HepG2 (cell line): ENCODE measurements around the gene FRMD8. TPM values are rescaled to one million over a fixed set of nuclear protein-coding genes. Genes with fewer than 3 reads are reported as not detected.
A peak's percentile ranks its signal among the peaks of the same experiment; 100 is the strongest.

ENCODE experiments used
- ATAC-seq: fragments of 200-7000 bp; cut with Tn5 transposase; 3 replicates; pipeline ENCODE4 v1.9.1; 2020; ENCODE audit warnings: mild to moderate bottlenecking, moderate library complexity
- BruUV-seq: library from RNA; stranded (reverse); fragments of 400-500 nt; replicated peaks from 2 replicates; lab custom pipeline; 2021; lab: Mats Ljungman, UMichigan
- CTCF ChIA-PET: fragments of 300-600 bp; formaldehyde crosslinking; extraction: SDS; loops from one replicate; lab custom pipeline; 2021; ENCODE audit warnings: low total read pairs, inconsistent platforms, low intra/inter-chr PET ratio; lab: Yijun Ruan, JAX
- POLR2A ChIA-PET: fragments of 350-600 bp; sonication (Branson Sonifier 250); formaldehyde crosslinking; loops from one replicate; lab custom pipeline; 2020; ENCODE audit warnings: antibody characterized with exemption, inconsistent platforms; lab: Yijun Ruan, JAX
- DNase-seq: peaks from one replicate; pipeline ENCODE4 v3.0.0-alpha.2; 2015; ENCODE audit warnings: low spot score
- FAIRE-seq: peaks from 3 replicates; lab custom pipeline; 2011; peaks lifted over from hg19 to GRCh38; lab: Jason Lieb, UNC
- H2AFZ ChIP-seq: one replicate; pipeline ENCODE4 v1.6.1; 2011; ENCODE audit warnings: low read length, inconsistent platforms
- H3K27ac ChIP-seq: fragments of 300-600 bp; 3 replicates; pipeline ENCODE4 v1.8.0; 2011; ENCODE audit warnings: mixed run types, mild to moderate bottlenecking, mixed read lengths, low read length, inconsistent platforms; ENCODE audit not compliant: insufficient read depth; ENCODE audit errors: extremely low read length
- H3K27me3 ChIP-seq, 2 experiments: fragments of 200-600 bp in 1 of 2; 2 replicates in 1 of 2; 3 replicates in 1 of 2; pipeline versions ENCODE4 v1.6.0 to v1.8.0; 2011; ENCODE audit warnings: low read length in 2 of 2, mild to moderate bottlenecking in 2 of 2, moderate library complexity in 2 of 2, inconsistent platforms in 1 of 2; ENCODE audit not compliant: insufficient read depth in 2 of 2, control insufficient read depth in 1 of 2
- H3K36me3 ChIP-seq, 2 experiments: fragments of 200-600 bp in 1 of 2; replicated peaks in 1 of 2; 2 replicates in 1 of 2; 3 replicates in 1 of 2; pipeline versions ENCODE4 v1.5.1 to v1.8.0; 2011; ENCODE audit warnings: low read length in 2 of 2, inconsistent platforms in 1 of 2; ENCODE audit not compliant: insufficient read depth in 2 of 2, control insufficient read depth in 1 of 2
- H3K4me1 ChIP-seq: 2 replicates; pipeline ENCODE4 v1.5.1; 2012; ENCODE audit warnings: low read length, inconsistent platforms; ENCODE audit not compliant: insufficient read depth
- H3K4me2 ChIP-seq: 2 replicates; pipeline ENCODE4 v1.6.0; 2011; ENCODE audit warnings: low read depth, low read length, inconsistent platforms
- H3K4me3 ChIP-seq, 3 experiments: fragments of 200-600 bp in 1 of 3; sonication (generic), shearing (Covaris generic) in 1 of 3; replicated peaks in 1 of 3; 2 replicates each; pipeline ENCODE4 v1.5.1; 2011 to 2016; ENCODE audit warnings: low read length in 3 of 3, inconsistent platforms in 2 of 3, low read depth in 2 of 3, mild to moderate bottlenecking in 2 of 3, control low read depth in 1 of 3, mixed read lengths in 1 of 3; ENCODE audit not compliant: insufficient read depth in 1 of 3
- H3K79me2 ChIP-seq: one replicate; pipeline ENCODE4 v1.6.1; 2011; ENCODE audit warnings: low read length, inconsistent platforms; ENCODE audit not compliant: insufficient read depth
- H3K9ac ChIP-seq: 2 replicates; pipeline ENCODE4 v1.6.0; 2011; ENCODE audit warnings: mild to moderate bottlenecking, low read depth, low read length, inconsistent platforms; ENCODE audit not compliant: insufficient read depth
- H3K9me3 ChIP-seq: 2 replicates; pipeline ENCODE4 v1.5.1; 2012; ENCODE audit warnings: mild to moderate bottlenecking, low read length
- H4K20me1 ChIP-seq: 2 replicates; pipeline ENCODE4 v1.6.0; 2011; ENCODE audit warnings: inconsistent platforms, mild to moderate bottlenecking, low read length, moderate library complexity; ENCODE audit not compliant: insufficient read depth
- AGO2 ChIP-seq: fragments of 200-400 bp; formaldehyde crosslinking; optimal IDR thresholded peaks from 2 replicates; pipeline ENCODE3; 2017; ENCODE audit warnings: mild to moderate bottlenecking, low read depth, low read length, moderate library complexity
- EP300 ChIP-seq, 3 experiments: sonication (generic) in 1 of 3; formaldehyde crosslinking in 1 of 3; IDR thresholded peaks; 2 replicates each; pipeline versions ENCODE4 v1.5.1 to v1.6.1; 2011 to 2020; ENCODE audit warnings: low read depth in 2 of 3, low read length in 2 of 3, borderline replicate concordance in 1 of 3, improper control_type of control experiment in 1 of 3, mild to moderate bottlenecking in 1 of 3, missing genetic modification reagents in 1 of 3, moderate library complexity in 1 of 3
- HNRNPL ChIP-seq: fragments of 200-400 bp; formaldehyde crosslinking; IDR thresholded peaks from 2 replicates; pipeline ENCODE4 v1.6.1; 2017; ENCODE audit warnings: mild to moderate bottlenecking, low read depth, low read length
- KLF12 ChIP-seq: sonication (generic); formaldehyde crosslinking; IDR thresholded peaks from 2 replicates; pipeline ENCODE4 v1.4.0; 2020; ENCODE audit warnings: missing genetic modification reagents, borderline replicate concordance
- ONECUT2 ChIP-seq: sonication (generic); formaldehyde crosslinking; IDR thresholded peaks from 2 replicates; pipeline ENCODE4 v1.4.0; 2020; ENCODE audit warnings: missing genetic modification reagents
- RBFOX2 ChIP-seq: fragments of 200-400 bp; formaldehyde crosslinking; IDR thresholded peaks from 2 replicates; pipeline ENCODE4 v1.6.1; 2017; ENCODE audit warnings: low read depth, mild to moderate bottlenecking, low read length
- RFX1 ChIP-seq: fragments of 450-650 bp; IDR thresholded peaks from 2 replicates; pipeline ENCODE4 v1.6.1; 2017
- SMAD3 ChIP-seq: sonication (generic); formaldehyde crosslinking; IDR thresholded peaks from 2 replicates; pipeline ENCODE4 v1.4.0; 2020; ENCODE audit warnings: missing genetic modification reagents
- SP1 ChIP-seq, 2 experiments: fragments of 450-650 bp in 1 of 2; sonication (generic) in 1 of 2; formaldehyde crosslinking in 1 of 2; IDR thresholded peaks; 2 replicates each; pipeline versions ENCODE4 v1.4.0 to v1.6.1; 2016 to 2020; ENCODE audit warnings: missing genetic modification reagents in 1 of 2
- TAF1 ChIP-seq: sonication (generic); formaldehyde crosslinking; IDR thresholded peaks from 2 replicates; pipeline ENCODE4 v1.4.0; 2020; ENCODE audit warnings: missing genetic modification reagents
- TAF15 ChIP-seq: fragments of 200-400 bp; formaldehyde crosslinking; IDR thresholded peaks from one replicate; pipeline ENCODE4 v1.6.1; 2018; ENCODE audit warnings: mild to moderate bottlenecking, low read depth, low read length; ENCODE audit not compliant: poor library complexity, severe bottlenecking
- TFDP1 ChIP-seq: IDR thresholded peaks from 2 replicates; pipeline ENCODE4 v1.6.1; 2016; ENCODE audit warnings: missing compliant biosample characterization, missing genetic modification reagents, borderline replicate concordance
- THRA ChIP-seq: sonication (generic); formaldehyde crosslinking; IDR thresholded peaks from 2 replicates; pipeline ENCODE4 v1.4.0; 2020; ENCODE audit warnings: missing genetic modification reagents, borderline replicate concordance
- YEATS4 ChIP-seq: sonication (generic); formaldehyde crosslinking; IDR thresholded peaks from 2 replicates; pipeline ENCODE4 v1.4.0; 2020; ENCODE audit warnings: missing genetic modification reagents, borderline replicate concordance
- ZNF672 ChIP-seq: sonication (generic); formaldehyde crosslinking; IDR thresholded peaks from 2 replicates; pipeline ENCODE4 v1.8.1; 2022; ENCODE audit warnings: missing genetic modification reagents
- ZNF687 ChIP-seq: sonication (generic); formaldehyde crosslinking; IDR thresholded peaks from 2 replicates; pipeline ENCODE4 v1.5.1; 2020; ENCODE audit warnings: mild to moderate bottlenecking, missing genetic modification reagents, moderate library complexity
- ZNF724P ChIP-seq: sonication (generic); formaldehyde crosslinking; IDR thresholded peaks from 2 replicates; pipeline ENCODE4 v1.8.0; 2022; ENCODE audit warnings: missing genetic modification reagents, borderline replicate concordance
- WGBS: methylation state at CpG from one replicate; pipeline ENCODE4 v1.1.6; 2017; ENCODE audit warnings: low lambda C conversion rate; 5-methylcytosine and 5-hydroxymethylcytosine counted together
- in situ Hi-C: cut with HindIII; loops from 2 replicates; pipeline ENCODE4 v1.10.0; 2017; ENCODE audit warnings: low pct_unique_long_range_greater_than_20kb; ENCODE audit not compliant: extremely low pct_ligation_motif_present
- intact Hi-C: fragments of 100-400 bp; cut with micrococcal nuclease; formaldehyde crosslinking; loops from one replicate; pipeline ENCODE4 v1.10.0; 2022; ENCODE audit not compliant: unreplicated experiment
- polyA plus RNA-seq, 8 experiments: library from polyadenylated mRNA; depleted of rRNA in 3 of 8; stranded (reverse) in 7 of 8; unstranded in 1 of 8; fragments of >200 nt; fragmentation: Illumina TruSeq in 4 of 8; extraction: Trizol in 4 of 8; gene quantifications; 2 replicates each; pipeline versions ENCODE4 v1.2.1 to v1.2.3, GENCODE V29; 2011 to 2016; ENCODE audit warnings: low read depth in 4 of 8, missing spikeins in 1 of 8, mixed read lengths in 1 of 8; ENCODE audit not compliant: insufficient read depth in 1 of 8
- total RNA-seq, 5 experiments: library from RNA; depleted of rRNA; stranded (reverse); fragments of >200 nt; fragmentation: Illumina TruSeq; extraction: Trizol; gene quantifications; 2 replicates each; pipeline ENCODE4 v1.2.3, GENCODE V29; 2016; ENCODE audit warnings: low read depth in 1 of 5

Gene FRMD8
- total and polyA plus RNA-seq, 2 of the 13 experiments (the other 11 are each of a cell fraction or from before 2014, with no cell fraction given): 5.8 to 20.6 TPM

GRCh38 chr11:65416341-65416824 is 29.9 kb downstream of the FRMD8 start:
- H3K4me3 ChIP-seq: peak overlapping the region; percentile 62 to 87 (median 64)
- no TSS peak for BruUV-seq
- H3K9ac ChIP-seq: peak overlapping the region; percentile 100
- WGBS: 3% methylated on average over 6 of the region's 18 CpGs
- H3K27me3 ChIP-seq: no peaks in the 10 kb centered on the region; a peak in 1 of 5 replicates
- no peaks in the 10 kb centered on the region for H3K9me3 ChIP-seq
- DNase-seq (peak; percentile 77), ATAC-seq (peak; percentile 64), FAIRE-seq (peak; percentile 37)
- no peak overlapping the region for H2AFZ ChIP-seq
- in situ Hi-C loops (loop anchor here (5.0 kb wide), 1 partner anchor 34 kb away; the partner anchor contains the start of gene SLC25A45), intact Hi-C loops (loop anchor here (2.0 to 5.0 kb wide), 4 partner anchors 34 to 96 kb away; partner anchors contain the start of gene SLC25A45)
- peak overlapping the region; percentile 99 for H3K4me2 ChIP-seq
- H3K27ac ChIP-seq: peak overlapping the region; percentile 100
- peaks cover 67% of the 10 kb centered on the region for H3K4me1 ChIP-seq
- ChIA-PET POLR2A (interaction anchor here (1.0 to 17.8 kb wide), 20 partner anchors 11 to 281 kb away, joined by 3 to 952 read pairs (median 22); partner anchors contain the start of genes FRMD8, MALAT1, SLC25A45 and TIGD3), CTCF (interaction anchor here (1.9 to 2.7 kb wide), 5 partner anchors 14 to 95 kb away, joined by 6 to 20 read pairs (median 13); no protein-coding TSS in a partner anchor)
- no peaks in the 10 kb centered on the region for H4K20me1 ChIP-seq
- peaks cover 35% of the 10 kb centered on the region for H3K79me2 ChIP-seq
- H3K36me3 ChIP-seq: peaks cover 0 to 10% of the 10 kb centered on the region in 2 experiments; a peak in 1 of 5 replicates
- TF ChIP-seq ZNF724P (no peak), EP300 (IDR thresholded peaks at IDR 0.05; ENCODE audit: low read depth in 2 of 2, low read length in 2 of 2) (no peak), EP300 (CRISPR knock-in tag; IDR thresholded peaks at IDR 0.05; ENCODE audit: borderline replicate concordance) (no peak; the same call in 1 of the 2 replicates), KLF12 (CRISPR knock-in tag) (peak; percentile 89), HNRNPL (peak; percentile 90), ZNF687 (CRISPR knock-in tag) (peak; percentile 81), YEATS4 (CRISPR knock-in tag) (peak; percentile 54; the same call in 1 of the 2 replicates), SP1 (IDR thresholded peaks at IDR 0.05) (no peak), SP1 (CRISPR knock-in tag; IDR thresholded peaks at IDR 0.05) (peak; percentile 77), RBFOX2 (peak; percentile 66), RFX1 (no peak), AGO2 (peak; percentile 62), TAF15 (peak; percentile 79), ONECUT2 (no peak), TAF1 (CRISPR knock-in tag) (0 out of 2 replicates have a peak, but pooled peaks have one; percentile 18), ZNF672 (no peak), THRA (peak; percentile 73; the same call in 1 of the 2 replicates), TFDP1 (CRISPR knock-in tag) (no peak), SMAD3 (CRISPR knock-in tag) (peak; percentile 43; the same call in 1 of the 2 replicates)
